IPS-15b (cell line): Measurements from ENCODE around the gene MIEF2.
"Not testable (repeated sequence)": the region's sequence is repeated elsewhere in the genome, so short reads cannot be mapped to it uniquely, and the experiment has no call there.

Source experiments
- H3K27me3 ChIP-seq: one replicate; pipeline ENCODE4 v1.6.1; 2013; ENCODE audit warnings: low read length; ENCODE audit not compliant: control insufficient read depth, insufficient read depth
- H3K36me3 ChIP-seq: one replicate; pipeline ENCODE4 v1.6.1; 2013; ENCODE audit warnings: low read length; ENCODE audit not compliant: control insufficient read depth, insufficient read depth
- H3K4me1 ChIP-seq: one replicate; pipeline ENCODE4 v1.6.1; 2013; ENCODE audit warnings: mild to moderate bottlenecking, low read length; ENCODE audit not compliant: control insufficient read depth, insufficient read depth
- H3K4me3 ChIP-seq: one replicate; pipeline ENCODE4 v1.5.1; 2013; ENCODE audit warnings: low read depth, low read length
- H3K9ac ChIP-seq: one replicate; pipeline ENCODE4 v1.6.1; 2013; ENCODE audit warnings: low read depth, mild to moderate bottlenecking, low read length
- H3K9me3 ChIP-seq: one replicate; pipeline ENCODE4 v1.6.1; 2013; ENCODE audit warnings: mild to moderate bottlenecking, low read length; ENCODE audit not compliant: control insufficient read depth, insufficient read depth

The MIEF2 gene

GRCh38 chr17:18280249-18280648 is 19.8 kb downstream of the MIEF2 start:
- Histone ChIP-seq H3K4me3 (no peak overlapping the region), H3K36me3 (peaks cover 67% of the 10 kb centered on the region), H3K9ac (no peak overlapping the region), H3K9me3 (no peaks in the 10 kb centered on the region), H3K27me3 (no peaks in the 10 kb centered on the region), H3K4me1 (no peaks in the 10 kb centered on the region)

- no peak overlapping the region for H3K9ac ChIP-seq
- H3K36me3 ChIP-seq = peaks cover 69% of the 10 kb centered on the region
- H3K27me3 ChIP-seq = no peaks in the 10 kb centered on the region
- no peak overlapping the region for H3K4me3 ChIP-seq
- H3K9me3 ChIP-seq = no peaks in the 10 kb centered on the region
- H3K4me1 ChIP-seq = no peaks in the 10 kb centered on the region
Measured at GRCh38 chr17:18280766-18281371, 20.4 kb downstream of the MIEF2 start.

- no peaks in the 10 kb centered on the region for H3K4me1 ChIP-seq
Measured at GRCh38 chr17:18281788-18282187, 21.3 kb downstream of the MIEF2 start.

GRCh38 chr17:18285296-18285695 is 24.8 kb downstream of the MIEF2 start:
- H3K27me3 ChIP-seq = no peaks in the 10 kb centered on the region
- H3K36me3 ChIP-seq = peaks cover 50% of the 10 kb centered on the region
- no peak overlapping the region for H3K4me3 ChIP-seq
- H3K4me1 ChIP-seq = no peaks in the 10 kb centered on the region
- H3K9me3 ChIP-seq = no peaks in the 10 kb centered on the region
- H3K9ac ChIP-seq = no peak overlapping the region

More at GRCh38 chr17:18281788-18282187, 21.3 kb downstream of the MIEF2 start:
- H3K36me3 ChIP-seq = peaks cover 60% of the 10 kb centered on the region
- no peak overlapping the region for H3K4me3 ChIP-seq
- no peaks in the 10 kb centered on the region for H3K9me3 ChIP-seq
- H3K9ac ChIP-seq = no peak overlapping the region
- no peaks in the 10 kb centered on the region for H3K27me3 ChIP-seq

- Histone ChIP-seq H3K9me3 (no peaks in the 10 kb centered on the region), H3K9ac (no peak overlapping the region), H3K4me3 (no peak overlapping the region), H3K4me1 (no peaks in the 10 kb centered on the region), H3K27me3 (no peaks in the 10 kb centered on the region), H3K36me3 (peaks cover 44% of the 10 kb centered on the region)
Measured at GRCh38 chr17:18291718-18292540, 31.5 kb downstream of the MIEF2 start.

GRCh38 chr17:18298061-18298460 is 37.6 kb downstream of the MIEF2 start:
- not testable (repeated sequence) for H3K4me1 ChIP-seq, H3K27me3 ChIP-seq, H3K4me3 ChIP-seq, H3K9me3 ChIP-seq, H3K9ac ChIP-seq
- H3K36me3 ChIP-seq = peaks cover 45% of the 10 kb centered on the region

GRCh38 chr17:18300725-18301480 is 40.4 kb downstream of the MIEF2 start:
- H3K4me3 ChIP-seq = no peak overlapping the region
- H3K9ac ChIP-seq = no peak overlapping the region
- H3K27me3 ChIP-seq = no peaks in the 10 kb centered on the region
- no peaks in the 10 kb centered on the region for H3K9me3 ChIP-seq
- H3K36me3 ChIP-seq = peaks cover 48% of the 10 kb centered on the region
- H3K4me1 ChIP-seq = no peaks in the 10 kb centered on the region

GRCh38 chr17:18303206-18303605 is 42.7 kb downstream of the MIEF2 start:
- not testable (repeated sequence) for H3K4me1 ChIP-seq, H3K27me3 ChIP-seq, H3K9me3 ChIP-seq, H3K9ac ChIP-seq, H3K4me3 ChIP-seq
- peaks cover 57% of the 10 kb centered on the region for H3K36me3 ChIP-seq

- no peak overlapping the region for H3K9ac ChIP-seq
- H3K36me3 ChIP-seq = peaks cover 35% of the 10 kb centered on the region
- no peak overlapping the region for H3K4me3 ChIP-seq
Measured at GRCh38 chr17:18309202-18309601, 48.7 kb downstream of the MIEF2 start.

GRCh38 chr17:18314059-18314730 is 53.7 kb downstream of the MIEF2 start:
- H3K36me3 ChIP-seq = peaks cover 26% of the 10 kb centered on the region
- H3K4me1 ChIP-seq = peaks cover 4% of the 10 kb centered on the region
- peak overlapping the region; percentile 96 for H3K9ac ChIP-seq
- no peaks in the 10 kb centered on the region for H3K9me3 ChIP-seq
- no peaks in the 10 kb centered on the region for H3K27me3 ChIP-seq
- H3K4me3 ChIP-seq = peak overlapping the region; percentile 97

More at GRCh38 chr17:18309202-18309601, 48.7 kb downstream of the MIEF2 start:
- no peaks in the 10 kb centered on the region for H3K27me3 ChIP-seq
- no peaks in the 10 kb centered on the region for H3K9me3 ChIP-seq
- H3K4me1 ChIP-seq = no peaks in the 10 kb centered on the region

GRCh38 chr17:18314731-18315561 is 54.5 kb downstream of the MIEF2 start, which contains the start of the genes SMCR8 and TOP3A:
Gene SMCR8 (plus strand): TSS chr17:18315293. CDS start chr17:18315790, 497 bp downstream.
Gene TOP3A (minus strand): TSS chr17:18314994. CDS start chr17:18314778, 216 bp downstream.
- Histone ChIP-seq H3K9ac (peak within 1 kb of the TSS; percentile 96), H3K27me3 (no peaks in the 10 kb centered on the region), H3K36me3 (peaks cover 26% of the 10 kb centered on the region), H3K4me3 (peak within 1 kb of the TSS; percentile 97), H3K4me1 (peaks cover 4% of the 10 kb centered on the region), H3K9me3 (no peaks in the 10 kb centered on the region)
